IMR-90 (cell line): ENCODE results near the gene PMM1. TPM values are rescaled to one million over a fixed set of nuclear protein-coding genes. Genes with fewer than 3 reads are reported as not detected.

ENCODE experiments used
- ATAC-seq: fragments of 200-7000 bp; cut with Tn5 transposase; 2 replicates; pipeline ENCODE4 v1.9.1; 2020; ENCODE audit warnings: low read depth, mild to moderate bottlenecking, moderate library complexity
- BruUV-seq: library from RNA; stranded (reverse); fragments of 400-500 nt; replicated peaks from 2 replicates; lab custom pipeline; 2021; lab: Mats Ljungman, UMichigan
- CTCF ChIA-PET: fragments of 300-600 bp; formaldehyde crosslinking; extraction: SDS; loops from one replicate; lab custom pipeline; 2021; ENCODE audit warnings: antibody characterized with exemption; lab: Yijun Ruan, JAX
- POLR2A ChIA-PET: fragments of 300-600 bp; sonication (Branson Sonifier 250); formaldehyde crosslinking; loops from one replicate; lab custom pipeline; 2022; ENCODE audit warnings: antibody characterized with exemption; ENCODE audit not compliant: unreplicated experiment; lab: Charles Lee
- DNase-seq: peaks from one replicate; pipeline ENCODE4 v3.0.0; 2013
- H2AFZ ChIP-seq: replicated peaks from 2 replicates; pipeline ENCODE3; 2013; ENCODE audit warnings: low read length, mild to moderate bottlenecking; ENCODE audit not compliant: poor library complexity
- H2AK5ac ChIP-seq: 2 replicates; pipeline ENCODE4 v1.6.1; 2013; ENCODE audit warnings: low read depth, low read length, inconsistent platforms
- H2AK9ac ChIP-seq: replicated peaks from 2 replicates; pipeline ENCODE3; 2013; ENCODE audit warnings: mild to moderate bottlenecking, low read depth, low read length, moderate library complexity; ENCODE audit not compliant: poor library complexity
- H2BK120ac ChIP-seq: 2 replicates; pipeline ENCODE4 v1.6.1; 2013; ENCODE audit warnings: low read depth, low read length, inconsistent platforms
- H2BK15ac ChIP-seq: 3 replicates; pipeline ENCODE4 v1.6.1; 2013; ENCODE audit warnings: low read depth, low read length, inconsistent platforms
- H2BK20ac ChIP-seq: 2 replicates; pipeline ENCODE4 v1.6.1; 2013; ENCODE audit warnings: low read depth, mild to moderate bottlenecking, inconsistent platforms, low read length, moderate library complexity
- H2BK5ac ChIP-seq: 2 replicates; pipeline ENCODE4 v1.6.1; 2013; ENCODE audit warnings: mild to moderate bottlenecking, low read depth, low read length, inconsistent platforms; ENCODE audit not compliant: poor library complexity, severe bottlenecking
- H3K14ac ChIP-seq: replicated peaks from 2 replicates; pipeline ENCODE4 v1.6.1; 2013; ENCODE audit warnings: low read depth, low read length, inconsistent platforms
- H3K18ac ChIP-seq: 2 replicates; pipeline ENCODE4 v1.6.1; 2013; ENCODE audit warnings: low read depth, low read length, control low read depth
- H3K23ac ChIP-seq: 2 replicates; pipeline ENCODE4 v1.6.1; 2013; ENCODE audit warnings: low read depth, low read length, inconsistent platforms
- H3K27ac ChIP-seq: 2 replicates; pipeline ENCODE4 v1.5.1; 2013; ENCODE audit warnings: mild to moderate bottlenecking, control low read depth, low read length; ENCODE audit not compliant: insufficient read depth
- H3K27me3 ChIP-seq: 2 replicates; pipeline ENCODE4 v1.6.1; 2013; ENCODE audit warnings: low read length; ENCODE audit not compliant: control insufficient read depth, insufficient read depth
- H3K36me3 ChIP-seq: 2 replicates; pipeline ENCODE4 v1.6.1; 2013; ENCODE audit warnings: low read length, mixed read lengths; ENCODE audit not compliant: control insufficient read depth, insufficient read depth
- H3K4ac ChIP-seq: 2 replicates; pipeline ENCODE4 v1.6.1; 2013; ENCODE audit warnings: low read depth, low read length, inconsistent platforms
- H3K4me1 ChIP-seq: 2 replicates; pipeline ENCODE4 v1.6.1; 2013; ENCODE audit warnings: low read length, mixed read lengths; ENCODE audit not compliant: control insufficient read depth, insufficient read depth
- H3K4me2 ChIP-seq: 2 replicates; pipeline ENCODE4 v1.6.1; 2013; ENCODE audit warnings: low read depth, mild to moderate bottlenecking, control low read depth, low read length, moderate library complexity
- H3K4me3 ChIP-seq: 2 replicates; pipeline ENCODE4 v1.5.1; 2013; ENCODE audit warnings: low read depth, mild to moderate bottlenecking, control low read depth, low read length, moderate library complexity; ENCODE audit not compliant: insufficient read depth
- H3K56ac ChIP-seq: 2 replicates; pipeline ENCODE4 v1.6.1; 2013; ENCODE audit warnings: low read length, inconsistent platforms; ENCODE audit not compliant: insufficient read depth; ENCODE audit errors: extremely low read depth
- H3K79me1 ChIP-seq, 2 experiments: 2 replicates each; pipeline ENCODE4 v1.6.1; 2013; ENCODE audit warnings: low read length in 2 of 2, inconsistent platforms in 1 of 2, low read depth in 1 of 2
- H3K9ac ChIP-seq: 2 replicates; pipeline ENCODE4 v1.6.1; 2013; ENCODE audit warnings: low read depth, low read length, control low read depth
- H3K9me1 ChIP-seq: 2 replicates; pipeline ENCODE4 v1.6.1; 2013; ENCODE audit warnings: low read length, inconsistent platforms; ENCODE audit not compliant: insufficient read depth
- H3K9me3 ChIP-seq: 2 replicates; pipeline ENCODE4 v1.6.1; 2013; ENCODE audit warnings: low read length; ENCODE audit not compliant: control insufficient read depth, insufficient read depth
- H4K20me1 ChIP-seq: 2 replicates; pipeline ENCODE4 v1.6.1; 2013; ENCODE audit warnings: low read length, inconsistent platforms; ENCODE audit not compliant: insufficient read depth
- H4K5ac ChIP-seq: 2 replicates; pipeline ENCODE4 v1.6.1; 2013; ENCODE audit warnings: mild to moderate bottlenecking, low read depth, low read length, control low read depth
- H4K8ac ChIP-seq, 2 experiments: 2 replicates each; pipeline ENCODE4 v1.6.1; 2013; ENCODE audit warnings: low read depth in 2 of 2, low read length in 2 of 2, control low read depth in 1 of 2, inconsistent platforms in 1 of 2
- H4K91ac ChIP-seq: 2 replicates; pipeline ENCODE4 v1.6.1; 2013; ENCODE audit warnings: low read depth, low read length, inconsistent platforms; ENCODE audit not compliant: insufficient read depth
- BHLHE40 ChIP-seq: fragments of 150-350 bp; IDR thresholded peaks from 2 replicates; pipeline ENCODE4 v1.6.1; 2016; ENCODE audit warnings: mild to moderate bottlenecking, low read depth, low read length
- CHD1 ChIP-seq: IDR thresholded peaks from 2 replicates; pipeline ENCODE4 v1.6.1; 2012; ENCODE audit warnings: low read depth, low read length, improper control_type of control experiment
- CTCF ChIP-seq: conservative IDR thresholded peaks from 2 replicates; pipeline ENCODE4 v1.5.1; 2012; ENCODE audit warnings: mild to moderate bottlenecking, low read depth, low read length, improper control_type of control experiment
- ELK1 ChIP-seq: fragments of 150-350 bp; IDR thresholded peaks from 2 replicates; pipeline ENCODE4 v1.6.1; 2016; ENCODE audit warnings: low read depth, mild to moderate bottlenecking, low read length, moderate library complexity, borderline replicate concordance
- FOS ChIP-seq: fragments of 150-350 bp; IDR thresholded peaks from 2 replicates; pipeline ENCODE4 v1.6.1; 2016; ENCODE audit warnings: low read depth, low read length
- MAZ ChIP-seq: IDR thresholded peaks from 2 replicates; pipeline ENCODE4 v1.6.1; 2012; ENCODE audit warnings: low read depth, mild to moderate bottlenecking, low read length, improper control_type of control experiment, moderate library complexity, borderline replicate concordance
- MXI1 ChIP-seq: IDR thresholded peaks from 2 replicates; pipeline ENCODE4 v1.6.1; 2012; ENCODE audit warnings: low read depth, mild to moderate bottlenecking, low read length, moderate library complexity, borderline replicate concordance
- NFE2L2 ChIP-seq: fragments of 150-350 bp; IDR thresholded peaks from 2 replicates; pipeline ENCODE4 v1.6.1; 2016; ENCODE audit warnings: low read depth, mild to moderate bottlenecking, low read length
- POLR2A ChIP-seq: IDR thresholded peaks from 2 replicates; pipeline ENCODE4 v1.6.1; 2012; ENCODE audit warnings: mild to moderate bottlenecking, low read depth, low read length
- RAD21 ChIP-seq: IDR thresholded peaks from 2 replicates; pipeline ENCODE4 v1.6.1; 2012; ENCODE audit warnings: low read length, improper control_type of control experiment
- RCOR1 ChIP-seq: IDR thresholded peaks from 2 replicates; pipeline ENCODE4 v1.6.1; 2012; ENCODE audit warnings: mild to moderate bottlenecking, low read length, improper control_type of control experiment; ENCODE audit not compliant: insufficient replicate concordance
- RFX5 ChIP-seq: IDR thresholded peaks from 2 replicates; pipeline ENCODE4 v1.8.0; 2012; ENCODE audit warnings: low read depth, mild to moderate bottlenecking, low read length, moderate library complexity
- SMC3 ChIP-seq: fragments of 150-350 bp; IDR thresholded peaks from 2 replicates; pipeline ENCODE4 v1.6.1; 2016; ENCODE audit warnings: low read depth, mild to moderate bottlenecking, antibody characterized with exemption, low read length, moderate library complexity
- WGBS, 2 experiments: methylation state at CpG; one replicate each; pipeline versions ENCODE4 v1.1.5 to v1.1.7; 2013; ENCODE audit warnings: missing lambda C conversion rate in 2 of 2; ENCODE audit not compliant: insufficient read length in 1 of 2; ENCODE audit errors: extremely low coverage in 2 of 2; 5-methylcytosine and 5-hydroxymethylcytosine counted together
- dilution Hi-C: fragments of 300-500 bp; cut with HindIII; formaldehyde crosslinking; loops from one replicate; pipeline ENCODE4 v1.14.3; 2018; ENCODE audit warnings: low sequenced_read_pairs; ENCODE audit not compliant: unreplicated experiment
- in situ Hi-C: fragments of 300-500 bp; cut with MboI; formaldehyde crosslinking; loops from 3 replicates; pipeline ENCODE4 v1.14.3; 2019; ENCODE audit warnings: low sequenced_read_pairs, inconsistent platforms, mixed read lengths
- intact Hi-C: fragments of 100-400 bp; cut with micrococcal nuclease; formaldehyde crosslinking; loops from 2 replicates; pipeline ENCODE4 v1.10.0; 2022
- polyA plus RNA-seq, 3 experiments: library from polyadenylated mRNA; depleted of rRNA; stranded (reverse); fragments of >200 nt; gene quantifications; 2 replicates each; pipeline ENCODE4 v1.2.3, GENCODE V29; 2012; ENCODE audit warnings: low replicate concordance in 1 of 3
- total RNA-seq: library from RNA; depleted of rRNA; stranded (reverse); fragments of >200 nt; gene quantifications from 2 replicates; pipeline ENCODE4 v1.2.3, GENCODE V29; 2012

PMM1 gene
- total and polyA plus RNA-seq, 2 of the 4 experiments (the other 2 are of a cell fraction): 22.8 to 92.8 TPM

- H2BK15ac ChIP-seq: peak overlapping the region; percentile 74; the same call in 2 of the 3 replicates
- BruUV-seq: no TSS peak
- H4K5ac ChIP-seq: peak overlapping the region; percentile 30; the same call in 1 of the 2 replicates
- peaks cover 4 to 32% of the 10 kb centered on the region in 2 experiments; a peak in 3 of 4 replicates for H3K79me1 ChIP-seq
- peaks cover 26% of the 10 kb centered on the region for H3K4me1 ChIP-seq
- WGBS, 2 experiments: 80% methylated on average over 1 of the region's 7 CpGs; no CpG with 5 or more reads in 1 of the 2 experiments
- H3K27me3 ChIP-seq: no peaks in the 10 kb centered on the region
- H4K91ac ChIP-seq: peak overlapping the region; percentile 73
- intact Hi-C loops (no loop called here), in situ Hi-C loops (no loop called here), dilution Hi-C loops (no loop called here)
- peak overlapping the region; percentile 77 for H3K4ac ChIP-seq
- H4K8ac ChIP-seq: peak overlapping the region in 1 of 2 experiments; percentile 56; a peak in 2 of 4 replicates
- ATAC-seq: no peak
- H2BK5ac ChIP-seq: no peak overlapping the region
- POLR2A ChIA-PET: no interaction called here
- no peak for DNase-seq
- no peaks in the 10 kb centered on the region; the same call in 1 of the 2 replicates for H4K20me1 ChIP-seq
- CTCF ChIA-PET: interaction anchor here (2.2 kb wide), 1 partner anchor 12 kb away, joined by 8 read pairs; the partner anchor contains the start of gene POLR3H
- peak overlapping the region; percentile 73 for H2AK9ac ChIP-seq
- peak overlapping the region; percentile 16; the same call in 1 of the 2 replicates for H3K18ac ChIP-seq
- H3K56ac ChIP-seq: no peak overlapping the region
- H3K27ac ChIP-seq: no peak overlapping the region
- peak overlapping the region; percentile 57 for H2AFZ ChIP-seq
- H3K9me3 ChIP-seq: no peaks in the 10 kb centered on the region
- H3K23ac ChIP-seq: peak overlapping the region; percentile 32
- H3K4me3 ChIP-seq: no peak overlapping the region
- peak overlapping the region; percentile 42 for H2BK20ac ChIP-seq
- peak overlapping the region; percentile 68 for H2BK120ac ChIP-seq
- peak overlapping the region; percentile 5 for H3K14ac ChIP-seq
- H3K9ac ChIP-seq: no peak overlapping the region
- H3K4me2 ChIP-seq: no peak overlapping the region
- TF ChIP-seq ELK1 (no peak), RCOR1 (no peak), MAZ (no peak), MXI1 (no peak), CHD1 (no peak), BHLHE40 (no peak), POLR2A (no peak), FOS (no peak), RAD21 (no peak), SMC3 (no peak), NFE2L2 (no peak), RFX5 (no peak), CTCF (no peak)
- H2AK5ac ChIP-seq: peak overlapping the region; percentile 93; the same call in 1 of the 2 replicates
- H3K36me3 ChIP-seq: no peaks in the 10 kb centered on the region
- H3K9me1 ChIP-seq: peaks cover 25% of the 10 kb centered on the region
Measured at GRCh38 chr22:41555325-41555982, 34.2 kb downstream of the PMM1 start.
